ENCODE measurements around the gene RIMS4. TPM values are rescaled to one million over a fixed set of nuclear protein-coding genes. Genes with fewer than 3 reads are reported as not detected.

The RIMS4 gene
- total RNA-seq, 3 donors from 2014 or later = 0.03 to 0.15 TPM; not detected in 1

DNA sequence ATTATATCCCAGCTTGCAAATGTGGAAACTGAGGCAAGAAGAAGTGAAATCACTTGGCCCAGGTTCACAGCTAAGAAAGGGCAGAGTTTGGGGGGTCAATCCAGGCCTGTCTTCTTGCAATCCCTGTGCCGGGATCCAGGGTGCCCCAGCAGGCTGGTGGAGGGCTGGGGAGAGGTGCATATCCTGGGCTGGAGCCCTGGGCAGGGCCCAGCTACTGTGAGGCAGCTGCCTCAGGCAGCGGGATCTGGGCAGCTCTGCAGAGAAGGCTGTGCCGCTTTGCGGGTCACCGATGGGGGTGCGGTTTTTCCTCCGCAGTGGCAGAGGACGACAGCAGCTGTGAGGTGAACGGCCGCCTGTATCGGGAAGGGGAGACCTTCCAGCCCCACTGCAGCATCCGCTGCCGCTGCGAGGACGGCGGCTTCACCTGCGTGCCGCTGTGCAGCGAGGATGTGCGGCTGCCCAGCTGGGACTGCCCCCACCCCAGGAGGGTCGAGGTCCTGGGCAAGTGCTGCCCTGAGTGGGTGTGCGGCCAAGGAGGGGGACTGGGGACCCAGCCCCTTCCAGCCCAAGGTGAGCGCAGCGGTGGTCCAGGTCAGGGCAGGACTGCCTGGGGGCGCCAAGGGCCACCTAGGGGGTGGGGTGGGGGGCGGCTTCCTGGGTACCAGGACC is 85.8 kb downstream of the RIMS4 start:
- ATAC-seq (no peak), DNase-seq (no peak)
- Mint-ChIP-seq H3K9me3 (no peaks in the 10 kb centered on the region), H3K27me3 (ENCODE audit: low read depth) (no peaks in the 10 kb centered on the region), H3K4me1 (ENCODE audit: low read depth) (no peaks in the 10 kb centered on the region), H3K4me3 (no peak overlapping the region), H3K36me3 (ENCODE audit: insufficient read depth) (no peaks in the 10 kb centered on the region)

DNA sequence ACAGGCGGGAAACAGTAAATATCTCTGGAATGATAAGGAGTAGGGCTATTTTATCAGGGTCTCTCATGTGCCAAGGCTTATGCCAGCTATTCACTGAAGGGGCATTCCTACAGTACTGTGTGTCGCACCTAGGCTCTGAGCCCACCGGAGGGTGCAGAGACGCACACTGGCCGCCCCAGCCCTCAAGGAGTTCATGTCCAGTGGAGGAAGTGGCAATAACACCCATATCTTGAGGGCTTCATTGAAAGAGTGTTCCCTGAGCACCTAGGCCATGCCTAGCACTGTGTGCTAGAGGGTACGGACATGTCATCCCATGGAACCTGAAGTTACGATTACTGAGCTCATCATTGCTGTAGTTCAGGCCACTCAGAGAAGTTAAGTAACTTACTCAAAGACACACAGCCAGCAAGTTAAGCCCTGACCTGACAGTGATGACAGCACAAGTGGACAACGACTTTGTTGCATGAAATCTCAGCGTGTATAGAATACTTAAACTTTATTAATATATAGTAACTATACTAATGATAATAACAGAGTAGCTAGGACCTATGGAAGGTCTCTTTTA is 86.5 kb downstream of the RIMS4 start:
- Mint-ChIP-seq H3K36me3 (ENCODE audit: insufficient read depth) (no peaks in the 10 kb centered on the region), H3K9me3 (no peaks in the 10 kb centered on the region), H3K4me3 (no peak overlapping the region), H3K27me3 (ENCODE audit: low read depth) (no peaks in the 10 kb centered on the region), H3K4me1 (ENCODE audit: low read depth) (no peaks in the 10 kb centered on the region)
- ATAC-seq (no peak), DNase-seq (no peak)

DNA sequence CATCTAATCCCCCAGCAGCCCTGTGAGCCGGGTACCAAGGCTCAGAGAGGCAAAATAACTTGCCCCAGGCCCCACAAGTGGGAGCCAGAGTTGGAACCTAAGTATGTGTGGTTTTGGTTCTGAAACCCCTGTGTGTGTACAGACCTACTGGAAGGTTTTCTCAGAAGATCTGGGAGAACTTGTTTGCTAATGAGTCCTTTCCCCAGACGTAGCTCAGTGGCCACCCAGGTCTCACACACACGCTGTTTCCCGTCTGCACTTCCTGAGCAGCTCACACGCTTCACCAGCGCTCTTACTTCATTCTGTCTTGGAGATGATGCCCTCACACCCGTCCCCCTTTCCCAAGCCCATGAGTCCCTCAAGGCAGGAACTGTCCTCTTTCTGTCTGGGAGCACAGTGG is 87.0 kb downstream of the RIMS4 start:
- H3K4me3 Mint-ChIP-seq = no peak overlapping the region
- H3K27me3 Mint-ChIP-seq (ENCODE audit: low read depth) = no peaks in the 10 kb centered on the region
- no peak for ATAC-seq
- no peaks in the 10 kb centered on the region for H3K36me3 Mint-ChIP-seq (ENCODE audit: insufficient read depth)
- H3K4me1 Mint-ChIP-seq (ENCODE audit: low read depth) = no peaks in the 10 kb centered on the region
- no peak for DNase-seq
- no peaks in the 10 kb centered on the region for H3K9me3 Mint-ChIP-seq

DNA sequence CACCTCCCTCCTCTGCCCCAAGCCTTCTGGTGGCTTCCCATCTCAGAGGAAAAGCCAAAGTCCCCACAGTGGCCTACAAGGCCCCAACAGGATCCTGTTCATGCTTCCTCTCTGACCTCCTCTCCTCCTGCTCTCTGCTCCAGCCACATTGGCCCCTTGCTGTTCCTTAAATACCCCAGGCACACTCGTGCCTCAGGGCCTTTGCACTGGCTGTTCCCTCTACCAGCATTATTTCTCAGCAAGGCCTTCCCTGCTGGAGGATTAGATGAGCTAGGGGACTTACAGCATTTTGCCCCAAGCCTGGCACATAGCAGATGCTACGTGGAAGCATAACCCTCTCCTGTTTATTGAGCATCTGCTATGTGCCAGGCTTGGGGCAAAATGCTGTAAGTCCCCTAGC is 87.4 kb downstream of the RIMS4 start:
- Mint-ChIP-seq H3K9me3 (no peaks in the 10 kb centered on the region), H3K4me3 (no peak overlapping the region), H3K27me3 (ENCODE audit: low read depth) (no peaks in the 10 kb centered on the region), H3K36me3 (ENCODE audit: insufficient read depth) (no peaks in the 10 kb centered on the region), H3K4me1 (ENCODE audit: low read depth) (no peaks in the 10 kb centered on the region)
- no peak for ATAC-seq
- no peak for DNase-seq

DNA sequence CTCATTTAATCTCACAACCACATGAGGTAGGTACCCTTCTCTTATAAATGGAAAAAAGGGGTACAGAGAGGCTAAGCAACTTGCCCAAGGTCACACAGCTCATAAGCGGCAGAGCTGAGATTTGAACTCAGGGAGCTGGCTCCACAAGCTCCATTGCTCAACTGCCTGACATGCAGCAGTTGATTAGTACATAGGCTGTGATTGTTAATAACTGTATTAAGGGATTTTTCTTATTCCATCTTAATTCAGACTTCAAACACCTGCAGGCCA is 88.6 kb downstream of the RIMS4 start:
- no peak for ATAC-seq
- DNase-seq = no peak
- H3K4me3 Mint-ChIP-seq = no peak overlapping the region
- no peaks in the 10 kb centered on the region for H3K27me3 Mint-ChIP-seq (ENCODE audit: low read depth)
- no peaks in the 10 kb centered on the region for H3K9me3 Mint-ChIP-seq
- H3K4me1 Mint-ChIP-seq (ENCODE audit: low read depth) = no peaks in the 10 kb centered on the region
- no peaks in the 10 kb centered on the region for H3K36me3 Mint-ChIP-seq (ENCODE audit: insufficient read depth)

DNA sequence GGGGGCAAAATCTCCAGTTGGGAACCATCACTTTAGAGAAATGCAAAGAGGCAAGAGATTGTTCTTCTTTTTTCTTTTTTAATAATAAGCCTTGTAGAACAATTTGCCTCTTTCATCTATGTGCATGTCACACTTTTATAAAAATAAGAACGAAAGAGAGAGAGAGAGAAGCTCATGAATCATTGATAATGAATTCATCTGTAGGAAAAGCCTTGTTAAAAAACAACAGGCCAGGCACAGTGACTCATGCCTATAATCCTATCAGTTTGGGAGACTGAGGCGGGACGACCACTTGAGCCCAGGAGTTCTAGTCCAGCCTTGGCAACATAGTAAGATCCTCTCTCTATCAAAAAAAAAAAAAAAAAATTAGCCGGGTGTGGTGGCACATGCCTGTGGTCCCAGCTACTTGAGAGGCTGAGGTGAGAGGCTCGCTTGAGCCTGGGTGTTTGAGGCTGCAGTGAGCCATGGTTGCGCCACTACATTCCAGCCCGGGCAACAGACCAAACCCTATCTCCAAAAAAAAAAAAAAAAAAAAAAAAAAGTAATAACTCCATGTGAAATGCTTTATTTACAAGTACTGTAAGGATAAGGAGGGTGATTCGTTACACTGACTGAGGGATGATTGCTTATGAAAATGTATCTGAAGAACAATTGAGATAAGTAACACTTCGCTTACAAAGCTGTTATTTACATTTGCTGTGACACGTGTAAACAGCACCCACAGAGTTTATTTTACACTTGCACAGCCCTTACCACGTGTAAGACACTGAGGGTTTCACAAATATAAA is 89.2 kb downstream of the RIMS4 start:
- H3K27me3 Mint-ChIP-seq (ENCODE audit: low read depth) = no peaks in the 10 kb centered on the region
- H3K4me3 Mint-ChIP-seq = no peak overlapping the region
- no peak for DNase-seq
- H3K9me3 Mint-ChIP-seq = no peaks in the 10 kb centered on the region
- no peaks in the 10 kb centered on the region for H3K36me3 Mint-ChIP-seq (ENCODE audit: insufficient read depth)
- H3K4me1 Mint-ChIP-seq (ENCODE audit: low read depth) = no peaks in the 10 kb centered on the region
- no peak for ATAC-seq

DNA sequence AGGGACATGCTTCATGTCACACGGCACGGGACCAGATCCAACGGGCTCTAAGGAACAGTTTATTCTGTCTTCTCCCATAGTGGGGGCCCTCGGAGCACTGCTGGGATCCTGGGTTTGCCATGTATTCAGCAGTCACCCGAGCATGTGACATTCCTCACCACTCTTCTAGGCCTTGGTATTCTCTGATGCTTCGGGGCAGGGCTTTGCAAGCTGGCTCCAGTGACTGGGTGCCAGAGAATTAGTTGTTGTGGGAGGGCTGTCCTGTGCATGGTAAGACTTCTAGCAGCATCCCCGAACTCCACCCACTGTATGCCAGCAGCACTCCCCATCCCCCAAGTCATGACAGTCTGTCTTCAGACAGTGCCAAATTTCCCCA is 89.7 kb downstream of the RIMS4 start:
- Mint-ChIP-seq H3K4me1 (ENCODE audit: low read depth) (no peaks in the 10 kb centered on the region), H3K9me3 (no peaks in the 10 kb centered on the region), H3K27me3 (ENCODE audit: low read depth) (no peaks in the 10 kb centered on the region), H3K4me3 (no peak overlapping the region), H3K36me3 (ENCODE audit: insufficient read depth) (no peaks in the 10 kb centered on the region)
- DNase-seq = no peak
- no peak for ATAC-seq

DNA sequence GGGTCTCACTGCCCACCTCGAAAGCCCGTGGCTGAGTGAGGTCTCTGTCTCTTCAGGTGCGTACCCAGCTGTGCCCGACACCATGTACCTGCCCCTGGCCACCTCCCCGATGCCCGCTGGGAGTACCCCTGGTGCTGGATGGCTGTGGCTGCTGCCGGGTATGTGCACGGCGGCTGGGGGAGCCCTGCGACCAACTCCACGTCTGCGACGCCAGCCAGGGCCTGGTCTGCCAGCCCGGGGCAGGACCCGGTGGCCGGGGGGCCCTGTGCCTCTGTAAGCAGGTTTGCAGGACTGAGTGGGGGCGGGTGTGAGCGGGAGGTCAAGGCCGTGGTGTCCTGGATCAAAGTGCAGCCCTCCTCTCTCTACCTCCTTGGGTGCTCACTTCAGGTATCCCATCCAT is 90.5 kb downstream of the RIMS4 start:
- Mint-ChIP-seq H3K27me3 (ENCODE audit: low read depth) (no peaks in the 10 kb centered on the region), H3K9me3 (no peaks in the 10 kb centered on the region), H3K4me1 (ENCODE audit: low read depth) (no peaks in the 10 kb centered on the region), H3K4me3 (no peak overlapping the region), H3K36me3 (ENCODE audit: insufficient read depth) (no peaks in the 10 kb centered on the region)
- DNase-seq (no peak), ATAC-seq (no peak)

DNA sequence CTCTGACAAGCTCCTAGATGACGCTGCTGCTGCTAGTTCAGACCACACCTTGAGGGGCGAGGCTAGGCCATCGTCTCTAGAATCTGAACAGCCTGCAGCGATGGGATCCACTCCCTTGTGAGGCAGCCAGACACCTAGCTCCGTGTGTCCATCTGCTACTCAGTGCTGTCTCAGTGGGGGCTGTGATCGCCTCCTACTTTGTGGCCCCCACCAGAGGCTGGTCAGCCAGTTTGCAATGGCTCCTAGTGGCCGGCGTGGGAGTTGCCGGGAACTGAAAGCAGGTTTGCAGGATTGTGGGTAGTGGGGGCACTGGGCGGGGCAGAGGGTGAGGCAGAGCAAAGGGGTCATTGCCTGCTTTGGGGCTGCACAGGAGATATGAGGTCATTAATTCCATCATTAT is 92.4 kb downstream of the RIMS4 start:
- Mint-ChIP-seq H3K4me3 (no peak overlapping the region), H3K36me3 (ENCODE audit: insufficient read depth) (no peaks in the 10 kb centered on the region), H3K9me3 (no peaks in the 10 kb centered on the region), H3K27me3 (ENCODE audit: low read depth) (peaks cover 5% of the 10 kb centered on the region), H3K4me1 (ENCODE audit: low read depth) (no peaks in the 10 kb centered on the region)
- ATAC-seq (no peak), DNase-seq (no peak)

DNA sequence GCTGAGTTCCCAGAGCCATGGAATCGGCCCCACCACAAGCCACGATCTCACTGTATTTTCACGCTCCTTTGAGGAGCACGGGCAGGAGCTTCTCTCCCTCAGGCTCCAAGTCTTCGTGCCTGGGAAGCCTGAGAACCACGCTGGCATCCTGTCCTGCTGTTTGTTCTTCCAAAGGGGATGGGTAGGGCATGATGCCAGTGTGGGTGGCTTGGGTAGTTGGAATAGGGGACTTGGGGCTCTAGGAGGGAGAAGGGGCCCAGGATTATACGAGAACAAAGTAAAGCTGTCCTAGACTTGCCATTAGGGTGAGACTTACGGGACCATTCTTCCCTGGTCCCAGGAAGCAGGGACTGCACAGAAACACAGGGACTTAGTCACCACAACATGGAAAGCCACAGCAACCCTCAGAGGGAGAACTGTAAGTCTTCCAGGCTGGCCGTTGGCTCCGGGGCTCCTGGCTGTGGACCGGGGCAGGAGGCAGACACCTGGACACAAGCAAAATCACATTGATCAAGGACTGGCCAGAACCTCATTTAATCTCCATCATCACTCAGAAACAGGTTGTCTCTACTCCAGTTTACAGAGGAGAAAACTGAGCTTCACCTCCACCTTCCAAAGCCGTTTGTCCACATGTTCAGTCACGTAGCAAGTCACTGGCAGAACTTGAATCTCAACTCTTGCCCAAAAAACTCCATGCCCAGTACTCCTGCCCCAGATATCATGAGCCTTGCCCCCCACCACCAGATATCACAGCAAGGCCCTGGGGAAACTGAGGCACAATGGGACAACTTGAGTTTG is 93.8 kb downstream of the RIMS4 start:
- DNase-seq (no peak), ATAC-seq (no peak)
- Mint-ChIP-seq H3K36me3 (ENCODE audit: insufficient read depth) (no peaks in the 10 kb centered on the region), H3K4me1 (ENCODE audit: low read depth) (no peaks in the 10 kb centered on the region), H3K9me3 (no peaks in the 10 kb centered on the region), H3K27me3 (ENCODE audit: low read depth) (peaks cover 7% of the 10 kb centered on the region), H3K4me3 (no peak overlapping the region)

DNA sequence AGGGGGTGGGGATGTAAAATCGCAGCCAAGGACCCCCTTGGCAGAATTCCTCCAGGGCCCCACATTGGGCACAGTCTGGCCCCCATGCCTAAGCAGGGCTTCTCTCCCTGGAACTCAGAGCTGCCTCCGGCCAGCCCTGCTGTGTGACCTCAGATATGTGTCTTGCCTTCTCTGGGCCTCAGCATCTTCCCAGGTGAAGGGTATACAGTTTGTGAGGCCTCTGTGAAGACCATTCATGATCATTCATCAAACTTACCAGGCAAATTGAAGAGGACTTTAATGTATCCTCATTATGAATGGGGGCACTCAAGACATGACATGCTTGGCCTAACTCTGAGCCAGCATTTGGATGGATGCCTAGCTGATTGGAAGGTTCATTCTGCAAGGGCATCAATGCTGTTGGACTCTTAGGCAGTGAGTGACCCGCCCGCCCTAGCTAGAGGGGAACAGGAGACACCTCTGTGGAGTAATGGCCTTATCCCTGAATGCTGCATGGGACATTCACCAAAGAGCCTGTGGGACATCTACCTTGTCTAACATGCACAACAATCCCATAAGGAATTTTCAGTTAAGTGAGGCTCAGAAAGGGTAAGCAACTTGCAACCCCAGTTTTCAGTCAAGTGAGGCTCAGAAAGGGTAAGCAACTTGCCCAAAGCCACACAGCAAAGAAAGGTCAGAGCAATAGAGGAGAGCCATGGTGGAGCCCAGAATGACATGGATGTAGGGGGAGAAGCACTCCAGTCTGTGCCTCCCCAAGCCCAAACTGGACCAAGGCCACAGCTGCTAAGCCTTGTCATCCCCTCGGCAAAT is 94.6 kb downstream of the RIMS4 start:
- Mint-ChIP-seq H3K27me3 (ENCODE audit: low read depth) (peaks cover 7% of the 10 kb centered on the region), H3K9me3 (no peaks in the 10 kb centered on the region), H3K4me1 (ENCODE audit: low read depth) (no peaks in the 10 kb centered on the region), H3K4me3 (no peak overlapping the region), H3K36me3 (ENCODE audit: insufficient read depth) (no peaks in the 10 kb centered on the region)
- ATAC-seq (no peak), DNase-seq (no peak)

DNA sequence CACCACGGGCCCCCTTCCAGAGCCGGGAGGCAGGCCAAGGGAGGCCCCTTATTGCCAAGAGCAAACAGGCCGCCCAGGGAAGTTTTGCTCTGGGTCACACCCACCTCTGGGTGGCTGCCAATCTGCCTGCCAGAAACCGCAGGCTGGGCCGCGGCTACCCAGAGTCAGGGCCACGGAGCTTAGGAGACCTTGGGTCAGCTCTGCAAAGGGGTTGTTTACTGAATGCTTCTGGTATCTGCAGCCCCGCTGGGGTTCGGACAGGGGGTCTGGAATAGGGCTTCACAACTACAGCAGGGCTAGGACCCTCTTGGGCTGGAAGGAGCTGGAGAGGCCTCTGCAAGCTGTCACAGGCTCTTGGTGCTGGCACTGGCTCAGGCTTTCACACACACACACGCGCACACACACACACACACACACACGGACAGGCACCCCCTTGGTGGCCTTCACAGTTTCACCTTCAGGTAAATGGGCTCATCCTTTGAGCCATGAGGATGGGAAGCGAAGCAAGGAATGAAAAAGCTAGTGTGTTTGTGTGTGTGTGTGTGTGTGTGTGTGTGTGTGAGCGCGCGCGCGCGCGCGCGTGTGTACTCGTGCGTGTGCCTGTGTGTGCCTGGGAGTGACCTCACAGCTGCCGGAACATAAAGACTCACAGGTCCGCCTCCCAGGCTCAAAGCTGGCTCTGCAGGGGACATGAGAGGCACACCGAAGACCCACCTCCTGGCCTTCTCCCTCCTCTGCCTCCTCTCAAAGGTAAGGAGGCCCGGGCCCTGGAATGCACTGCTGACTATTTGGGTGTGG is 95.4 kb downstream of the RIMS4 start, which contains the start of gene CCN5:
CCN5 (plus strand) TSS at position 669 of the 798 bp plus-strand sequence; CDS start at position 691, 22 bp downstream.
- DNase-seq = no peak
- Mint-ChIP-seq H3K4me1 (ENCODE audit: low read depth) (no peaks in the 10 kb centered on the region), H3K27me3 (ENCODE audit: low read depth) (peaks cover 7% of the 10 kb centered on the region), H3K4me3 (no peak within 1 kb of the TSS), H3K36me3 (ENCODE audit: insufficient read depth) (no peaks in the 10 kb centered on the region), H3K9me3 (no peaks in the 10 kb centered on the region)
- ATAC-seq = no peak

DNA sequence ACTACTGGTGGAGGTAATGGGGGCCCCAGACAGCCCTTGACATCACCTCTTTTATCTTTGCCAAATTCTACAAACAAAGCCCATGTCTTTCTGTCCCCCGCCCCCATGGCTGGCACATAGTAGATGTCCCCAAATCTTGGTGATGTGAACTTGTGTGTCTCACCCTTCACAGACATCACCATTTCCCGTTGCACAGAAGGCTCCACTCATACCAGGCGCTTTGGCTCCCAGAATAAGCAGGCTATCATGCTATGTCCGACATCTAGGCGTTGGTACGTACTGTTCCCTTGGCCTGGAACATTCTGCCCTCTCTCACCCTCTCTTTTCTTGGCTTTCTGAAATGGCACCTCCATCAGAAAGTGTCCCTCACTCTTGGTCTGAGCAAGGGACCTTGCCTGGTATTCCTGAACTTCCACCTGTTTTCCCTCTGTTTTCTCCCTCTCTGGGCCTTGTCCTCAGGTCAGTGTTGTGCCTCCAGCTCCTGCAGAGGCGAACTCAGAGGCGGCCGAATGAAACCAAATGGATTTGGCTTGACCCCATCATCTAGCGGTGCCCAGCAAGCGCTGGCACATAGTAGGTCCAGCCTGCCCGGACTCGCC is 96.1 kb downstream of the RIMS4 start:
- H3K36me3 Mint-ChIP-seq (ENCODE audit: insufficient read depth) = no peaks in the 10 kb centered on the region
- H3K9me3 Mint-ChIP-seq = no peaks in the 10 kb centered on the region
- DNase-seq (no peak), ATAC-seq (no peak)
- H3K4me3 Mint-ChIP-seq = no peak overlapping the region
- H3K4me1 Mint-ChIP-seq (ENCODE audit: low read depth) = no peaks in the 10 kb centered on the region
- H3K27me3 Mint-ChIP-seq (ENCODE audit: low read depth) = peaks cover 7% of the 10 kb centered on the region
